ENCODE measurements around the gene GAS2. TPM values are rescaled to one million over a fixed set of nuclear protein-coding genes. Genes with fewer than 3 reads are reported as not detected.

The GAS2 gene
- polyA plus RNA-seq (2.5 and 8.0 TPM in 2 replicates), polyA minus RNA-seq (19.8 and 22.2 TPM in 2 replicates)

DNA sequence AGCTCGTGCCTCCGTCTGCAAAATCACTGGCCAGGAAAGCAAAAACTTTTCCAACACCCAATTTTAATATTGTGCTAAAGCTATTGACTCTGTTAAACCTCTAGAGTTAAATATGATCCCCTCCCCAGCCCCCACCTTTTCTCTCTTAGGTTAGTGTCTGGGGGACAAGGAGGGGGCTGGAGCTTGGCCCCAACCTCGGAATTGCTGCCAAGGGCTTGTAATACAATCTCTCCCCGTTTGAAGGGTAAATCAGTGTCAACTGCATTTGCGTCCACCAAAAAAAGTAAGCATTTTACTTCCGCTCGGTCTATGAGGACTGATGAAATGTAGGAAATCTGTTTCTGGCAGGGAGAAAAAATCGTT lies at the start of gene GAS2:
GAS2 (plus strand) TSS at position 287 of the 363 bp plus-strand sequence. CDS start 8,259 bp downstream, outside the sequence.
- Histone ChIP-seq H3K4me3 (ENCODE audit: low read length) (peak within 1 kb of the TSS; percentile 65), H3F3A (ENCODE audit: insufficient read depth, low read length, poor library complexity, severe bottlenecking) (no peaks in the 10 kb centered on the region), H3K79me2 (replicated peaks; ENCODE audit: insufficient read depth, low read length) (no peaks in the 10 kb centered on the region), H4K20me1 (ENCODE audit: insufficient read depth) (no peaks in the 10 kb centered on the region), H3K4me2 (ENCODE audit: low read length) (no peak within 1 kb of the TSS), H3K27me3 (ENCODE audit: insufficient read depth, low read depth, low read length) (peaks cover 18% of the 10 kb centered on the region), H3K27ac (ENCODE audit: low read length) (no peak within 1 kb of the TSS), H3K9me2 (ENCODE audit: insufficient read depth, low read length) (no peaks in the 10 kb centered on the region), H2AFZ (ENCODE audit: low read depth, low read length) (no peak within 1 kb of the TSS), H3K36me3 (ENCODE audit: insufficient read depth, low read length) (no peaks in the 10 kb centered on the region), H3K9ac (ENCODE audit: low read length) (peak within 1 kb of the TSS; percentile 38), H3K9me3 (ENCODE audit: low read length) (no peaks in the 10 kb centered on the region)
- TF ChIP-seq EP300 (conservative IDR thresholded peaks at IDR 0.05; ENCODE audit: poor library complexity, severe bottlenecking) (no peak), MXI1 (conservative IDR thresholded peaks at IDR 0.05; ENCODE audit: poor library complexity, severe bottlenecking) (no peak), EZH2 (IDR thresholded peaks at IDR 0.05; ENCODE audit: borderline replicate concordance, insufficient read depth, low read length, poor library complexity, severe bottlenecking) (no peak), POLR2AphosphoS5 (IDR thresholded peaks at IDR 0.05) (no peak), RAD21 (conservative IDR thresholded peaks at IDR 0.05) (no peak), SMC3 (conservative IDR thresholded peaks at IDR 0.05; ENCODE audit: poor library complexity) (no peak), TAF1 (IDR thresholded peaks at IDR 0.05; ENCODE audit: low read depth) (no peak)
- TF ChIP-seq, protein P1, sequence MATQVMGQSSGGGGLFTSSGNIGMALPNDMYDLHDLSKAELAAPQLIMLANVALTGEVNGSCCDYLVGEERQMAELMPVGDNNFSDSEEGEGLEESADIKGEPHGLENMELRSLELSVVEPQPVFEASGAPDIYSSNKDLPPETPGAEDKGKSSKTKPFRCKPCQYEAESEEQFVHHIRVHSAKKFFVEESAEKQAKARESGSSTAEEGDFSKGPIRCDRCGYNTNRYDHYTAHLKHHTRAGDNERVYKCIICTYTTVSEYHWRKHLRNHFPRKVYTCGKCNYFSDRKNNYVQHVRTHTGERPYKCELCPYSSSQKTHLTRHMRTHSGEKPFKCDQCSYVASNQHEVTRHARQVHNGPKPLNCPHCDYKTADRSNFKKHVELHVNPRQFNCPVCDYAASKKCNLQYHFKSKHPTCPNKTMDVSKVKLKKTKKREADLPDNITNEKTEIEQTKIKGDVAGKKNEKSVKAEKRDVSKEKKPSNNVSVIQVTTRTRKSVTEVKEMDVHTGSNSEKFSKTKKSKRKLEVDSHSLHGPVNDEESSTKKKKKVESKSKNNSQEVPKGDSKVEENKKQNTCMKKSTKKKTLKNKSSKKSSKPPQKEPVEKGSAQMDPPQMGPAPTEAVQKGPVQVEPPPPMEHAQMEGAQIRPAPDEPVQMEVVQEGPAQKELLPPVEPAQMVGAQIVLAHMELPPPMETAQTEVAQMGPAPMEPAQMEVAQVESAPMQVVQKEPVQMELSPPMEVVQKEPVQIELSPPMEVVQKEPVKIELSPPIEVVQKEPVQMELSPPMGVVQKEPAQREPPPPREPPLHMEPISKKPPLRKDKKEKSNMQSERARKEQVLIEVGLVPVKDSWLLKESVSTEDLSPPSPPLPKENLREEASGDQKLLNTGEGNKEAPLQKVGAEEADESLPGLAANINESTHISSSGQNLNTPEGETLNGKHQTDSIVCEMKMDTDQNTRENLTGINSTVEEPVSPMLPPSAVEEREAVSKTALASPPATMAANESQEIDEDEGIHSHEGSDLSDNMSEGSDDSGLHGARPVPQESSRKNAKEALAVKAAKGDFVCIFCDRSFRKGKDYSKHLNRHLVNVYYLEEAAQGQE (IDR thresholded peaks at IDR 0.05; ENCODE audit: borderline replicate concordance) = no peak
- TF ChIP-seq, protein P2, sequence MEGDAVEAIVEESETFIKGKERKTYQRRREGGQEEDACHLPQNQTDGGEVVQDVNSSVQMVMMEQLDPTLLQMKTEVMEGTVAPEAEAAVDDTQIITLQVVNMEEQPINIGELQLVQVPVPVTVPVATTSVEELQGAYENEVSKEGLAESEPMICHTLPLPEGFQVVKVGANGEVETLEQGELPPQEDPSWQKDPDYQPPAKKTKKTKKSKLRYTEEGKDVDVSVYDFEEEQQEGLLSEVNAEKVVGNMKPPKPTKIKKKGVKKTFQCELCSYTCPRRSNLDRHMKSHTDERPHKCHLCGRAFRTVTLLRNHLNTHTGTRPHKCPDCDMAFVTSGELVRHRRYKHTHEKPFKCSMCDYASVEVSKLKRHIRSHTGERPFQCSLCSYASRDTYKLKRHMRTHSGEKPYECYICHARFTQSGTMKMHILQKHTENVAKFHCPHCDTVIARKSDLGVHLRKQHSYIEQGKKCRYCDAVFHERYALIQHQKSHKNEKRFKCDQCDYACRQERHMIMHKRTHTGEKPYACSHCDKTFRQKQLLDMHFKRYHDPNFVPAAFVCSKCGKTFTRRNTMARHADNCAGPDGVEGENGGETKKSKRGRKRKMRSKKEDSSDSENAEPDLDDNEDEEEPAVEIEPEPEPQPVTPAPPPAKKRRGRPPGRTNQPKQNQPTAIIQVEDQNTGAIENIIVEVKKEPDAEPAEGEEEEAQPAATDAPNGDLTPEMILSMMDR (IDR thresholded peaks at IDR 0.05; ENCODE audit: poor library complexity, severe bottlenecking) = no peak

DNA sequence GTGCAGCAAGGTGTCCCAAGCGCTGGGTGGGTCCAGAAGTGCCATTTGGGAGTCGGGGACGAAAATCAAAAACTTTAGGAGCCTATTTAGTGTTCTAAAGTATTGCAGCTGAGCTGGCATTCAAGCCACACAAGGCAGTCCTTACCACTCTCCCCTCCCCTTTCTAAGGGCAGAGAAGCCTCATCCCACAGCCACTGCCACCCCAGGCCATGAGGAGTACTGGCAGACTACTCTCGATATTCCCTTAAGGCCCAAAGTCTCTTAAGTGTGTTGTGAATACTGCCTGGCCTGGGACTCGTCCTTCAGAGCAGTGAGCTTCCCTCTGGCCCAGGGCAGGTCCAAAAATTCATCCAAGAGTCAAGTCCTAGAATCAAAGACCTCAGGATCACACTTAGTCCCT lies 48.5 kb upstream of the GAS2 start:
- Histone ChIP-seq H3K4me3 (ENCODE audit: low read length) (no peak overlapping the region), H3K27ac (ENCODE audit: low read length) (no peak overlapping the region), H3K27me3 (ENCODE audit: insufficient read depth, low read depth, low read length) (no peaks in the 10 kb centered on the region), H3F3A (ENCODE audit: insufficient read depth, low read length, poor library complexity, severe bottlenecking) (no peaks in the 10 kb centered on the region), H4K20me1 (ENCODE audit: insufficient read depth) (no peaks in the 10 kb centered on the region), H2AFZ (ENCODE audit: low read depth, low read length) (no peak overlapping the region), H3K36me3 (ENCODE audit: insufficient read depth, low read length) (no peaks in the 10 kb centered on the region), H3K9me2 (ENCODE audit: insufficient read depth, low read length) (no peaks in the 10 kb centered on the region), H3K9me3 (ENCODE audit: low read length) (no peaks in the 10 kb centered on the region), H3K9ac (ENCODE audit: low read length) (no peak overlapping the region), H3K4me2 (ENCODE audit: low read length) (no peak overlapping the region), H3K79me2 (replicated peaks; ENCODE audit: insufficient read depth, low read length) (peaks cover 2% of the 10 kb centered on the region)
- TF ChIP-seq POLR2AphosphoS5 (IDR thresholded peaks at IDR 0.05) (no peak), SMC3 (conservative IDR thresholded peaks at IDR 0.05; ENCODE audit: poor library complexity) (no peak), EP300 (conservative IDR thresholded peaks at IDR 0.05; ENCODE audit: poor library complexity, severe bottlenecking) (no peak), TAF1 (IDR thresholded peaks at IDR 0.05; ENCODE audit: low read depth) (no peak), RAD21 (conservative IDR thresholded peaks at IDR 0.05) (no peak), EZH2 (IDR thresholded peaks at IDR 0.05; ENCODE audit: borderline replicate concordance, insufficient read depth, low read length, poor library complexity, severe bottlenecking) (no peak), MXI1 (conservative IDR thresholded peaks at IDR 0.05; ENCODE audit: poor library complexity, severe bottlenecking) (no peak)
- TF ChIP-seq, protein P2 (IDR thresholded peaks at IDR 0.05; ENCODE audit: poor library complexity, severe bottlenecking) = no peak
- TF ChIP-seq, protein P1 (IDR thresholded peaks at IDR 0.05; ENCODE audit: borderline replicate concordance) = no peak

All from neural cell (in vitro differentiated cells).